OCI-M1 (cell line): ENCODE data around the gene CITED2.
"Not testable (repeated sequence)": the region's sequence is repeated elsewhere in the genome, so short reads cannot be mapped to it uniquely, and the experiment has no call there.

Experiments used
- DNase-seq: peaks from one replicate; lab custom pipeline; 2025; lab: John Stamatoyannopoulos, UW

The CITED2 gene, protein sequence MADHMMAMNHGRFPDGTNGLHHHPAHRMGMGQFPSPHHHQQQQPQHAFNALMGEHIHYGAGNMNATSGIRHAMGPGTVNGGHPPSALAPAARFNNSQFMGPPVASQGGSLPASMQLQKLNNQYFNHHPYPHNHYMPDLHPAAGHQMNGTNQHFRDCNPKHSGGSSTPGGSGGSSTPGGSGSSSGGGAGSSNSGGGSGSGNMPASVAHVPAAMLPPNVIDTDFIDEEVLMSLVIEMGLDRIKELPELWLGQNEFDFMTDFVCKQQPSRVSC

DNA sequence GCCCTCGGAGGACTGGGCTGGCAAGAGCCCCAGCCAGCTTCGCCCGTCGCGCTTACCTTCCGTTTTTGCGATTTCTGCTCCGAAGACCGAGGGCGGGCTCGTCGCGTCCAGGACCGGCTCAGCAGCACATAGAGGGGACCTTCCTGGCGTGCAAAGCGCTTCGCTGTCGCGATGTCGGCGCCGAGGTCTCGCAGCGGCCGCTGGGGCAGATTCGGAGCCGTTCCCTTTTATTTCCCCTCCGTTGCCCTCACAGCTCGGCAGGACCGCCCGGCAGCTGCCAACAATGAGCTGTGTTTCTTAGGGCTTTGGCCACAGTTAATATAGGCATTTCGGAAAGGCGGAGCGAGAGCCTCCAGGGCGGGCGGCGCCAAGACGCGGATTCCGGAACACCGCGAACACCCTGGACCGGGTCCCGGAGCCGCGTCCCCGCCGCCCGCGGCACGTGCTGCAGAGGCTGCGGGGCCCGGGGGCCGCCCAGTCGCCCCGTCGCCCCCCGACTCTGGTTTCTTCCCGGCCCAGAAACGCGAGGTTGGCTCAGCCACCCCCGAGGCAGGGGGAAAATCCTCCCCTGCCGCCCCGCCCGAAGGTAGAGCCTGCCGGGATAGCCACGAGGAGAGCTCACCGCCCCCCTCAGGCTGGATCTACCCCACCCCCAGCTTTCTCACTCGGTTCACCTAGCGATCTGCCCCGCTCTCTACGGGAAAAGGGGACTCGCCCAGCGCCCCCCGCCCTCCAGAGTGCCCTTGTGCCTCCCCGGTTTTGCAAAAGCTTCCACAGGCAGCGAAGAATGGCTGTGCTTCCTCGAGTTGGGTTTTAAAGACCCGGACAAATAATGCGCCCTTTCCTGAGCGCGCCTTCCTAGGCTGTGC lies at the start of gene CITED2:
TSS of gene CITED2 (minus strand) at position 292 of the 869 bp plus-strand sequence. CDS start 704 bp downstream, outside the sequence.
- DNase-seq, result peak; percentile 97

DNA sequence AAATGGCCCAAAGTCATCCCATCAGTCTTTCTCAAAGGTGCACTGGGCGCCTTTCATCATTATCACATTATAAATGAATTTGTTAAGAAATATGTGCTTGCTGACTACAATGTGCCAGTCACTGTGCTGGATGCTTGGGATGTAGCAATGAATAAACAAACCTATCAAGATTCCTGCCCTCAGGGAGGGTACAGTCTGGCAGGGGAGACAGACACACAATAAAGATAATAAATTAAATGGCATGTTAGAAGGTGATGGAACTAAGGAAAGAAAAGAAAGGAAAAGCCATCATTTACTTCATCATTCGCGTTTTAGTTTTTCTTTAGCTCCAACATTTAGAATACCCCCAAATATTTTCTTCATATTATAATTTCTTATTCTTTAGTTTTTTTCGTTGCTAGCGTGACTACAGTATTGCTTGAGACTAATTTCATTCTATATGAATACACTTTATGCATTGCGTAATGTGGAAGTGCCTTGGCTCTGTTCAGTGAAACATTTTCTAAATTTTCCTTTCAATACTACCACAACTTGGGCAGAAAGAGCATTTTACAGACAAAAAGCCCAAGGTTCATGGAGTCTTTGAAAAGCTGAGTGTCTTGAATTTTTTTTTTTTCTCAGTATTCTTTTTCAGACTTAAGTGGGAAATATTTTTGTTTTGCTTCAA lies 48.7 kb upstream of the CITED2 start:
- DNase-seq, result no peak

- DNase-seq, result peak; percentile 75
These were observed 47.9 kb upstream of the CITED2 start for GRCh38 chr6:139422105-139423036.

DNA sequence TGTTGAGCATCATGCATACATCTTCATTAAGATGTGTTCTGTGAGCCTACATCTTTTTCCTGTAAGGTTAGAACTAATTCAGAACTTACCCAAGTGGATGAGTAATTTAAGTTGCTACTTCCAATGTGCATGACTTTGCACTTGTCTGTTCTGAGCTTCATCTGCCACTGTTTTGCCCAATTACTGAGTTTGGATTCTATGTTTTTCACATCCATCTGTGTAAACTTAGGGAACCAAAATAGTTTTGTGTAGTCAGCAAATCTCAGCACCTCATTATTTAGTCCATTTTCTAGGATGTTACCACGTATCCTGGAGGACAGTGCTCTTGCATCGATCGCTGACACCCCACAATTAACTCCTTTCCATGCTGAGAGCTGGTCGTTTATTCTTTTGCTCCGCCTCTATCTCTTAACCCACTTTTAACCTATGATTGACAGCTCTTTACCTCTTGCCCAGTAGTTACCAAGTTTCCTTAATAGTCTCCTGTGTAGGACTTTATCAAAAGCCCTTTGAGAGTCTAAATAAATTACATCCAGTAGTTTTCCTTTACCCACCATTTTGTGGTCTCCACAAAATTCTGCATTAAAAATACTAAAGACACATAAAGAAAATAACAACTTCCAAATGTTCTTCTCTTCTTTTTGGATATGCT lies 44.2 kb upstream of the CITED2 start:
- no peak for DNase-seq

GRCh38 chr6:139416146-139416545 lies 41.7 kb upstream of the CITED2 start:
- no peak for DNase-seq

DNA sequence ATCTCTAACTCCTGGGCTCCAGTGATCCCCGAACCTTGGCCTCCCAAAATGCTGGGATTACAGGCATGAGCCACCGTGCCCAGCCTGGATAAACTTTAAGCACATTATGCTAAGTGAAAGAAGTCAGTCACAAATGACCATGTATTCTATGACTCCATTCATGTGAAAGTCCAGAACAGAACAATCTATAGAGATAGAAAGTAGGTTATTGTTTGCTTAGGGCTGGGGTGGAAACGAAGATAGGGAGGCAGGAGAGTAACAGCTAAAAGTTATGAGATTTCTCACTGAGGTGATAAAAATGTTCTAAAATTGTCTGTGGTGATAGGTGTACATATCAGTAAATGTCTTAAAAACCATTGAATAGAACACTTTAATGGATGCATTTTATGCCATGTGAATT lies 40.9 kb upstream of the CITED2 start:
- DNase-seq, result no peak

- not testable (repeated sequence) for DNase-seq
These were observed 37.7 kb upstream of the CITED2 start for GRCh38 chr6:139412103-139412502.

DNA sequence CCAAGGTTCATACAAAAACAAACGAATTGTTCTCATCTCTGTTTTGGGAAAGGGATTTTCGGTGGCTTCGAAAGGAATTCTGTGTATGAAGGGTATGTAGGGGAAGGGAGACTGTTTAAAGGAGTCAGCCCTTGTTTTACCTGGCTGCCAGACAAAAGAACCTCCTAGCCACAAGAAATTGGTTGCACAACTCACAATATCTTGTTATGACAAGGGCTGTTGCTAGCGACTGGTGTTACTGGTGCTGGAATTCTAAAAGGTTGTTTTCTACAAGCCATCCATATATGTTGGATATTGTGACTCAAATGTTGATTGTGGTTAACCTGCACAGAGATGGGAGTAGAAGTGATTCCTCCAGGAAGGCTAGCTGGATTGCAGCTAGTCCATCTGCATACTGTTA lies 34.6 kb upstream of the CITED2 start:
- DNase-seq, result no peak

DNA sequence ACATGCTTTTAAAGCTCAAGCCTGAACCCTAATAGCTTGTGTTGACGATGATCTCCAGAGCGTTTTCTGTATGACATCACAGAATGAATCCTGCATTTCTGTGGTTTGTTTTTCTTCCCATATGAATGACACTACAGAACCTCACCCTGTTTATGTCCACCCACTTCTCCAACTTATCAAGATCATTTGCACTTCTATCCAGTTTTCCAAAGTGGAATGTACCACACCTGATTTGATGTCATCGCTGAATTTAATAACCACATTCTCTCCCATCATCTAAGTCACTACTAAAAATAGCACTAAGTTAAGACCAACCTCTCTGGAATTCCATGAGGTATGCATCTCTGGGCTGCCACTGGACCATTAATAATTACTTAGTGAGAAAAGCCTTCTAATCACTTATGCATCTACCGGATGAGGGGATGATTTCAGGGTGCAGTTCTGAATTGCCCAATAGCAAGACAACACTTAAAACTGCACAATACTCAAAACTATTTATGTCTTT lies 33.3 kb upstream of the CITED2 start:
- DNase-seq, result no peak

DNA sequence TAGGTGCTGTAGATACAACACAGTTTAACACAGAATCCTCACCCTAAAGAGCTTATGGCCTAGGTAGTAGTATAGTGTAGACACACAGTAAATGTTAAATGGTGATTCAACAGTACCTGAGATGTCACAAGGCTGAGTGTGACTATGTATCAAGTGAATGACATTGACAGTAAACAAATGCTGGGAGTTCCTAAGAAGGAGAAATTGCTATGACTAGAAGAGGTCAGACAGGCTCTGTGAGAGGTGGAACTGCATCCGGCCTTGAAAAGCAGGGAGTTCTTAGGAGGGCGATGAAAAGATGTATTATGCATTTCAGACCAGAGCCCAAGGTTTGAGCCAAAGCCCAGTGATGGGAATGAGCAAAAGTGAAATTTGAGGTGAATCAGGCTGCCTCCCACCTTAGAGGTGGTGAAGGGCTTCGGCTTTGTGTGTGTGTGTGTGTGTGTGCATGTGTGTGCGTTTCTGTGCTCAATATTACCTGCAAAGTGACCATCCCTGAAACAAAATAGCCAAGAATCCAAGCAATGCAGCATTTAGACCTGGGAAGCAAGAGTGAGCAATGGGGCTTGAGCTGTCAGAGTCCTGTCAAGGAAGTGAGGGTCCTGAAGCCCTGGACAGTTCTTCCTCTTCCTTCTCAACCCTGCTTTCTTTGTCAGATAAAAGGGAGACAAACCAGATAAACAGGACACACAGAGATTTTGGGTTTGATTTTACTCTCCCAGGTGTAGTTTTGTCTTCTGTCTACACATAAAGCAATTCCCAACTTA lies 32.3 kb upstream of the CITED2 start:
- no peak for DNase-seq

- DNase-seq, result no peak
These were observed 28.5 kb upstream of the CITED2 start for GRCh38 chr6:139402876-139403386.

GRCh38 chr6:139398658-139399057 lies 24.2 kb upstream of the CITED2 start:
- DNase-seq, result no peak

DNA sequence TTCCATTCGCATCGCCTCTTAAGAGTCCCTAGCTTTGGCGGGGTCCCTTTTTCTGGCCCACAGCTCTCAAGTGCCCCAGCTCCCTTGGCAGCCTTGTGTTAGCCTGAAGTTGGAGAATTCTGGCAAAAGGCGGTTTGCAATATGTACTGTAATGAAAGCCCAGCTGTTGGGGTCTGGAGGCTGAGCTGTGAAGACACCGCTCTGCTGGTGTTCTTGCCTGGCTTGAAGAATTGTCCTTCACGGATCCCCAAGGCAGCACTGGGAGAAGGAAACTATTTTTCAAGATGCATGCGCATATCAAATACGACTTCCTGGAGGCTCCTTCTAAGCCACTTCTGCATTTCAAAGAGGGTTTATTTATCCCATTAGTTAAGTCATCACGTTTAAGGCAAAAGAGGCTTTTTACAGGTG lies 21.4 kb upstream of the CITED2 start:
- DNase-seq, result peak; percentile 38

DNA sequence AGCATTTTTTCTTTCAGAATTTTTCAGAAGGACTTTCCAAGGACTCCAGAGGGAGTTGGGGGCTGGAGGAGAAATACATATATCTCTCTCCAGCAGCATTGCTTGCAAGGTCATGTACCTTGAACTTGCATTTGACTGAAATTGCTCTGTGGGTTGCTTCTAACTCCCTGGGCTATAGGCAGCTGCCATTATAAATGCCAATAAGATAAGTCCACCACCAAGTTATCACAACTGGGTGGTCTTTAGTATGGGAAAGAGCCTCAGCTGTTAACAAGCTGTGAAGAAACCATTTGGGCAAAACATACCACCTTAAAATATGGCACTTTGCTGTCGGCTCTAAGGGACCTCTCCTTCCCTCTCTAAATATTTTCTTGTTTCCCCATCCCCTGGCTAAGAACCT lies 20.9 kb upstream of the CITED2 start:
- DNase-seq, result no peak

GRCh38 chr6:139394027-139394649 lies 19.7 kb upstream of the CITED2 start:
- no peak for DNase-seq

DNA sequence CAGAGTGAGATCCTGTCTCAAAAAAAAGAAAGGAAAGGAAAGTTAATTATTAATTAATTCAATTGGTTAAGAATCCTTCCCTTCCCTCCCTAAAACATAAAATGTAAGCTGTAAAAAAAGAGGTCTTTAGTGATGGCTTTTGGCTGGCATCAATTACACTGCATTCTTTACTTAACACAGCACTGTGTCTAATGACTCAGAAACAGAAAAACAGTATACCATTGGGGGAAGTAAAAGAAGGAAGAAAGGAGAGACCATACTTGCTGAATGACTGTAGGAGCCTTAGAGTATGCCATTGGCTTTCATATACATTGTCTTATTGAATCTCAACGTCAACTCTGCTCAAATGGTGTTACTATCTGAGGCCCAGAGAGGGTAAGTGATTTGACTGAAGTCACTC lies 18.3 kb upstream of the CITED2 start:
- no peak for DNase-seq

DNA sequence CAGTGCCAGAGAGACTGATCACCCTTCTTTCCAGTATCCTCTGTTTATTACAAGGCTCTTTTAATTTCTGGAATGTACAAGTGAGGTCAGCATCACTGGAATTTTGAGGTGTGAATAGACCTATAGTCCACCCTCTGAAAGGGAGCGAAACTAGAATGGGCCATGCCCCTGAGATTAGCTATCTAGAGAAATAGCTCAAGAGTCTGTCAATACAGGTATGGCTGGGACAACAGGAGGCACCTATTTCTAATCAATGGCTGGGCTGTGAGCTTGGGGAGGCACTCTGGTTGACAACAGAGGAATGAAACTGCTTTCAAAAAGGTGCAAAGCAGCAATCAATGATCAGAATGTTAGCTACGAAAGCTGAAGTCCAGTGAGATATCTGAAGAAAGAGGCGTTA lies 17.3 kb upstream of the CITED2 start:
- no peak for DNase-seq

DNA sequence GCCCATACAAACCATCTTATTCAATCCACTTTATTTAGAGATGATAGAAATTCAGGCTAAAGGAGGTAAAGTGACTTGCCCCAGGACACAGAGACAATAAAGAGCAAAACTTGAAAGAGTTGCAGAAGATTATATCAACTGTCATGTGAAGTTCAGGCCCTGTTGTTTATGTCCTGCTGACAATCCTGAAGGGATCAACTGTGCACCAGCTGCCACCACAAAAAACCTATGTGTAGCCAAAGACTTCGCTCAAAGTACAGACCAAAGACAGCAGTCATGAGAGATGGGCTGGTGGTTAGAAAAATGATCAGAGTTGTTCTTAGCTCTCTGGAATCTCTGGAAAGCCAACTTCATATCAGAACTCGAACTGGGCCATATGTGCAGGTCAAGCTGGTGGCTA lies 16.0 kb upstream of the CITED2 start:
- no peak for DNase-seq

GRCh38 chr6:139388384-139388783 lies 13.9 kb upstream of the CITED2 start:
- DNase-seq, result no peak

GRCh38 chr6:139386404-139386803 lies 12.0 kb upstream of the CITED2 start:
- no peak for DNase-seq
